Smooth muscle cell (in vitro differentiated cells): ENCODE data around the gene TRIM54. TPM values are rescaled to one million over a fixed set of nuclear protein-coding genes. Genes with fewer than 3 reads are reported as not detected.

Experiments
- DNase-seq: peaks from one replicate; lab custom pipeline; 2025; ENCODE audit not compliant: unreplicated experiment; lab: John Stamatoyannopoulos, UW
- H2AFZ ChIP-seq: fragments of 200-600 bp; sonication (generic); 2 replicates; pipeline ENCODE4 v1.6.0; 2016; ENCODE audit warnings: antibody characterized with exemption, low read depth, mild to moderate bottlenecking
- H3F3A ChIP-seq: fragments of 200-600 bp; sonication (generic); 2 replicates; pipeline ENCODE4 v1.6.0; 2017; ENCODE audit warnings: antibody characterized with exemption, low read depth
- H3K27ac ChIP-seq: fragments of 200-600 bp; sonication (generic); 2 replicates; pipeline ENCODE4 v1.5.1; 2016; ENCODE audit warnings: low read depth, mild to moderate bottlenecking
- H3K27me3 ChIP-seq: fragments of 200-600 bp; sonication (generic); 2 replicates; pipeline ENCODE4 v1.6.1; 2016; ENCODE audit warnings: low read depth, mild to moderate bottlenecking
- H3K36me3 ChIP-seq: fragments of 200-600 bp; sonication (generic); 2 replicates; pipeline ENCODE4 v1.5.1; 2016; ENCODE audit warnings: low read depth
- H3K4me1 ChIP-seq: fragments of 200-600 bp; sonication (generic); 2 replicates; pipeline ENCODE4 v1.5.1; 2016; ENCODE audit warnings: low read depth
- H3K4me2 ChIP-seq: fragments of 200-600 bp; sonication (generic); 2 replicates; pipeline ENCODE4 v1.6.0; 2016; ENCODE audit warnings: mild to moderate bottlenecking
- H3K4me3 ChIP-seq: fragments of 200-600 bp; sonication (generic); 2 replicates; pipeline ENCODE4 v1.5.1; 2016; ENCODE audit warnings: mild to moderate bottlenecking
- H3K79me2 ChIP-seq: fragments of 200-600 bp; sonication (generic); 2 replicates; pipeline ENCODE4 v1.6.0; 2016; ENCODE audit warnings: low read depth, mild to moderate bottlenecking
- H3K9ac ChIP-seq: fragments of 200-600 bp; sonication (generic); 2 replicates; pipeline ENCODE4 v1.6.0; 2016; ENCODE audit warnings: low read depth
- H3K9me3 ChIP-seq: fragments of 200-600 bp; sonication (generic); replicated peaks from 2 replicates; pipeline ENCODE4 v1.5.1; 2016; ENCODE audit warnings: low read depth
- H4K20me1 ChIP-seq: fragments of 200-600 bp; sonication (generic); 2 replicates; pipeline ENCODE4 v1.6.0; 2016; ENCODE audit warnings: low read depth
- WGBS: methylation state at CpG from one replicate; pipeline ENCODE4 v1.1.7; 2016; ENCODE audit warnings: low lambda C conversion rate; 5-methylcytosine and 5-hydroxymethylcytosine counted together
- polyA plus RNA-seq: library from polyadenylated mRNA; unstranded; fragments of >200 nt; fragmentation: Nextera tagmentation; extraction: Ambion mirVana; gene quantifications from 2 replicates; pipeline ENCODE4 v1.2.1, GENCODE V29; 2016
- total RNA-seq: library from RNA; depleted of rRNA; stranded (reverse); fragments of >200 nt; gene quantifications from 2 replicates; pipeline ENCODE4 v1.2.3, GENCODE V29; 2014
- TF ChIP-seq, protein P1 (sequence below): fragments of 200-600 bp; sonication (generic); IDR thresholded peaks from 2 replicates; pipeline ENCODE4 v1.5.1; 2017; ENCODE audit warnings: borderline replicate concordance, mild to moderate bottlenecking, antibody characterized with exemption; ENCODE audit not compliant: insufficient read depth, poor library complexity, severe bottlenecking

Gene TRIM54
- total and polyA plus RNA-seq, 2 experiments from 2014 or later, result 0.22 TPM; not detected in 1

DNA sequence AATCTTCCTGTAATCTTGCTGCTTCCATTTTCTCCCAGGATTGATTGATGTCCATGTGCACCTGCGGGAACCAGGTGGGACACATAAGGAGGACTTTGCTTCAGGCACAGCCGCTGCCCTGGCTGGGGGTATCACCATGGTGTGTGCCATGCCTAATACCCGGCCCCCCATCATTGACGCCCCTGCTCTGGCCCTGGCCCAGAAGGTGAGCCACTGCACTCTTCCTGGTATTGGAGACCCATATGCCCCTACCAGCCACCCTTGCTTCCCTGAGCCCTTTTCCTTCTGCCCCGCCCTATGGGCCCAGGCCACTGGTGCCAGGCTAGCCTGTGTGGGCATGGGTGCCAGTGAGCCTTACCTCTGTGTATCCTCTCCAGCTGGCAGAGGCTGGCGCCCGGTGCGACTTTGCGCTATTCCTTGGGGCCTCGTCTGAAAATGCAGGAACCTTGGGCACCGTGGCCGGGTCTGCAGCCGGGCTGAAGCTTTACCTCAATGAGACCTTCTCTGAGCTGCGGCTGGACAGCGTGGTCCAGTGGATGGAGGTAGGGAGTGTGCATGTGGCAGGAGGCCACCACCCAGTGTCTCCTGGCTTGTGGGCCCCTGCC, 44.8 kb upstream of the TRIM54 start:
- H3K4me2 ChIP-seq, result no peak overlapping the region
- no peaks in the 10 kb centered on the region for H3K9me3 ChIP-seq
- H3K4me1 ChIP-seq, result no peaks in the 10 kb centered on the region
- H3K27me3 ChIP-seq, result no peaks in the 10 kb centered on the region
- H2AFZ ChIP-seq, result no peak overlapping the region
- no peaks in the 10 kb centered on the region for H3F3A ChIP-seq
- no peaks in the 10 kb centered on the region for H4K20me1 ChIP-seq
- no peak for DNase-seq
- H3K27ac ChIP-seq, result no peak overlapping the region
- peaks cover 1% of the 10 kb centered on the region for H3K36me3 ChIP-seq
- no peaks in the 10 kb centered on the region for H3K79me2 ChIP-seq
- TF ChIP-seq, protein P1, sequence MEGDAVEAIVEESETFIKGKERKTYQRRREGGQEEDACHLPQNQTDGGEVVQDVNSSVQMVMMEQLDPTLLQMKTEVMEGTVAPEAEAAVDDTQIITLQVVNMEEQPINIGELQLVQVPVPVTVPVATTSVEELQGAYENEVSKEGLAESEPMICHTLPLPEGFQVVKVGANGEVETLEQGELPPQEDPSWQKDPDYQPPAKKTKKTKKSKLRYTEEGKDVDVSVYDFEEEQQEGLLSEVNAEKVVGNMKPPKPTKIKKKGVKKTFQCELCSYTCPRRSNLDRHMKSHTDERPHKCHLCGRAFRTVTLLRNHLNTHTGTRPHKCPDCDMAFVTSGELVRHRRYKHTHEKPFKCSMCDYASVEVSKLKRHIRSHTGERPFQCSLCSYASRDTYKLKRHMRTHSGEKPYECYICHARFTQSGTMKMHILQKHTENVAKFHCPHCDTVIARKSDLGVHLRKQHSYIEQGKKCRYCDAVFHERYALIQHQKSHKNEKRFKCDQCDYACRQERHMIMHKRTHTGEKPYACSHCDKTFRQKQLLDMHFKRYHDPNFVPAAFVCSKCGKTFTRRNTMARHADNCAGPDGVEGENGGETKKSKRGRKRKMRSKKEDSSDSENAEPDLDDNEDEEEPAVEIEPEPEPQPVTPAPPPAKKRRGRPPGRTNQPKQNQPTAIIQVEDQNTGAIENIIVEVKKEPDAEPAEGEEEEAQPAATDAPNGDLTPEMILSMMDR, result no peak
- H3K4me3 ChIP-seq, result no peak overlapping the region
- WGBS, result over 99% methylated on average over 15 of the region's 15 CpGs
- H3K9ac ChIP-seq, result no peak overlapping the region

DNA sequence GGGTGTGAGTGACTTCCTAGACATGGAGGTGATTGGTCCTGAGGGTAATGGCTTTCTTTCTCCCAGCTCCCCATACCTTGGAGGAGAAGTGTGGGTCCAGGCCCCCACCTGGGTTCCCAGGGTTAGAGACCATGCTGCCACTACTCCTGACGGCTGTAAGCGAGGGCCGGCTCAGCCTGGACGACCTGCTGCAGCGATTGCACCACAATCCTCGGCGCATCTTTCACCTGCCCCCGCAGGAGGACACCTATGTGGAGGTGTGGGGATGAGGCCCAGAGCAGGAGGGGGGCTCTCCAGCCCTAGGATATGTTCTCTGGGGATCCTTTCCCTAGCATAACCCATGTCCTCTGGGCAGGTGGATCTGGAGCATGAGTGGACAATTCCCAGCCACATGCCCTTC, 43.3 kb upstream of the TRIM54 start:
- Histone ChIP-seq H3F3A (no peaks in the 10 kb centered on the region), H3K4me3 (no peak overlapping the region), H2AFZ (no peak overlapping the region), H3K4me1 (no peaks in the 10 kb centered on the region), H3K4me2 (no peak overlapping the region), H3K9me3 (no peaks in the 10 kb centered on the region), H3K9ac (no peak overlapping the region), H3K27ac (no peak overlapping the region), H3K27me3 (no peaks in the 10 kb centered on the region), H3K36me3 (peaks cover under 1% of the 10 kb centered on the region), H3K79me2 (no peaks in the 10 kb centered on the region), H4K20me1 (no peaks in the 10 kb centered on the region)
- no peak for DNase-seq
- WGBS, result 96% methylated on average over 8 of the region's 8 CpGs
- TF ChIP-seq, protein P1, result no peak

DNA sequence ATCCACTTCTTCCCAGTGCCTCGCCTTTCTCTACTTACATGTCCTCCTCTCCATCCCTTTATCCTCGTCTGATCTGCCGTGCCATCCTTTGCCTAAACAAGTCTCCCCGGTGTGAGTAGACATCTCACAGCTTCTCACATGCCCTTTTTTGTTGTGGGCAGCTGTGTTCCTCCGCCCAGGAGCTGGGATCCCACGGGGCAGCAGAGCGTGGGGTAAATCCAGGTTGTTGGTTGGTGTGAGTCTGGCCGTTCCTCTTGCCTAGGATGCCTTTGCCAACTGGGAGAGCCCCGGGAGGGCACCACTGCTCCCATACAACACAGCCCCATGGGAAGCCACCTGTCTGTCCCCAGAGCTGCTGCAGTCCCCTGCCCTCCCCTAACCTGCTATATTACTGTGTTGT, 41.8 kb upstream of the TRIM54 start:
- TF ChIP-seq, protein P1, result no peak
- no peak for DNase-seq
- no peak overlapping the region for H3K4me2 ChIP-seq
- H4K20me1 ChIP-seq, result no peaks in the 10 kb centered on the region
- no peaks in the 10 kb centered on the region for H3K27me3 ChIP-seq
- no peaks in the 10 kb centered on the region for H3K79me2 ChIP-seq
- H3K4me3 ChIP-seq, result no peak overlapping the region
- no peak overlapping the region for H3K9ac ChIP-seq
- no peaks in the 10 kb centered on the region for H3K4me1 ChIP-seq
- no peaks in the 10 kb centered on the region for H3K9me3 ChIP-seq
- peaks cover 5% of the 10 kb centered on the region for H3K36me3 ChIP-seq
- H2AFZ ChIP-seq, result no peak overlapping the region
- no peak overlapping the region for H3K27ac ChIP-seq
- 95% methylated on average over 9 of the region's 9 CpGs for WGBS
- no peaks in the 10 kb centered on the region for H3F3A ChIP-seq
